NCI-H82 treated with DMSO at 0.1 percent for 48 hours (cell line): Measurements from ENCODE around the gene MED12.

Experiments used
- DNase-seq: peaks from one replicate; lab custom pipeline; 2025; ENCODE audit not compliant: unreplicated experiment; lab: John Stamatoyannopoulos, UW

Gene MED12

GRCh38 chrX:71107245-71107644, 11.2 kb upstream of the MED12 start:
- DNase-seq: no peak

GRCh38 chrX:71107762-71108360, 10.5 kb upstream of the MED12 start:
- no peak for DNase-seq

- DNase-seq: no peak
These were observed 9.3 kb upstream of the MED12 start for GRCh38 chrX:71109051-71109450.

GRCh38 chrX:71111141-71111843, 7.1 kb upstream of the MED12 start, which contains the start of gene IL2RG:
Gene IL2RG, minus strand, starts transcription at chrX:71111577. Its CDS starts 38 bp downstream, at chrX:71111539.
- DNase-seq: peak; percentile 11

- DNase-seq: no peak
These were observed 6.4 kb upstream of the MED12 start for GRCh38 chrX:71111921-71112431.

- no peak for DNase-seq
These were observed 1.0 kb upstream of the MED12 start for GRCh38 chrX:71117358-71117757.

GRCh38 chrX:71118985-71119535, 664 bp downstream of the MED12 start:
- no peak for DNase-seq

GRCh38 chrX:71128166-71128833, 9.9 kb downstream of the MED12 start:
- DNase-seq: no peak

GRCh38 chrX:71128915-71129765, 10.7 kb downstream of the MED12 start:
- no peak for DNase-seq

- no peak for DNase-seq
These were observed 13.1 kb downstream of the MED12 start for GRCh38 chrX:71131510-71131909.

GRCh38 chrX:71140440-71140839, 22.0 kb downstream of the MED12 start:
- DNase-seq: no peak

GRCh38 chrX:71143508-71143907, 25.1 kb downstream of the MED12 start:
- DNase-seq: no peak

GRCh38 chrX:71144651-71145050, 26.3 kb downstream of the MED12 start, which contains the start of gene NLGN3:
Gene NLGN3, plus strand, starts transcription at chrX:71144841. Its CDS starts 2,909 bp downstream, at chrX:71147750.
- DNase-seq: no peak

- no peak for DNase-seq
These were observed 29.3 kb downstream of the MED12 start for GRCh38 chrX:71147496-71148277.

- no peak for DNase-seq
These were observed 29.9 kb downstream of the MED12 start for GRCh38 chrX:71148278-71148663.

- no peak for DNase-seq
These were observed 33.0 kb downstream of the MED12 start for GRCh38 chrX:71151366-71151765.

GRCh38 chrX:71154196-71154595, 35.8 kb downstream of the MED12 start:
- DNase-seq: no peak

- no peak for DNase-seq
These were observed 36.2 kb downstream of the MED12 start for GRCh38 chrX:71154641-71155040.

- DNase-seq: no peak
These were observed 40.2 kb downstream of the MED12 start for GRCh38 chrX:71158603-71159002.

- DNase-seq: no peak
These were observed 40.9 kb downstream of the MED12 start for GRCh38 chrX:71159335-71159734.
